ENCODE results near the gene ELP2. TPM values are rescaled to one million over a fixed set of nuclear protein-coding genes. Genes with fewer than 3 reads are reported as not detected.

ELP2 gene
- total RNA-seq, 1 experiment from 2014 or later = 137 TPM

DNA sequence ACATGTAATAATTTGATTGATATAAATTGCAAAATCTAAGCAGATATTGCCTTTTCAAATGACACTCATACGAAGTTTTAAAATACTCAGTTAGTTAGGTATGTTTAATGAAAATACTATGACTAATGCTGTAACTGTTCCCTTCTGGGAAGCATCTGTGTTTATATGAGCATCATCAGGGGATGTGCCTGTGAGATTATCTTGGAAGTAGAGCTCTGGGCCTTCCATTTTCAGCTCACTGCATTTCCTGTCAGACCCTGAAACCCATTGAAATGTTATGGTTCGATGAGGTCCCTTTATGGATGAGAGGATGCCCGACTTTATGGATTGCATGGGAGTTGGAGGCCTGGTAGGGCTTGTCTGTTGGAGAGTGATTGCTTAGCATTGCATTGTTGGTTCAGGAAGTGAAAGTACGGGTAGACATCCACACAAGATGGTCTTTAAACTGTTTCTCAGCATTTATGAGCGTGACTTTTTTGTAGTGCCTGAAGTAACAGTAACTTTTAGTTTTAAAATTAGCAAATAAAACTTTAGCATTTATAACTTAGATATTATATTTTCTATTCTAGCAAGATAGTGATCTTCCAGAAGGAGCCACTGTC, 28.7 kb downstream of the ELP2 start:
- no peak overlapping the region for H3K4ac ChIP-seq (ENCODE audit: low read depth, low read length)
- no CpG with 5 or more reads among the region's 5 CpGs for WGBS (ENCODE audit: extremely low coverage, insufficient read length, low lambda C conversion rate)
- no peaks in the 10 kb centered on the region for H3K23me2 ChIP-seq (ENCODE audit: insufficient read length, low read depth, low read length, poor library complexity, severe bottlenecking)
- no peak overlapping the region for H3K18ac ChIP-seq (ENCODE audit: insufficient read length, low read depth, low read length)
- Mint-ChIP-seq H3K4me1 (no peaks in the 10 kb centered on the region), H3K36me3 (ENCODE audit: insufficient read depth in 1 of 3, low read depth in 3 of 3) (peaks cover 34 to 85% (median 85%) of the 10 kb centered on the region in 3 experiments; a peak in 6 of 7 replicates), H3K27me3 (ENCODE audit: low read depth) (no peaks in the 10 kb centered on the region), H3K4me3 (no peak overlapping the region), H3K9me3 (no peaks in the 10 kb centered on the region), H3K27ac (no peak overlapping the region)
- H4K91ac ChIP-seq (ENCODE audit: insufficient read length, low read depth, low read length) = no peak overlapping the region
- H4K8ac ChIP-seq (replicated peaks; ENCODE audit: insufficient read length, low read depth, low read length) = no peak overlapping the region
- H3K4me1 ChIP-seq (ENCODE audit: insufficient read depth, low read length) = no peaks in the 10 kb centered on the region
- H3K14ac ChIP-seq (ENCODE audit: insufficient read depth, low read length) = no peak overlapping the region
- no peak overlapping the region for H3K56ac ChIP-seq (ENCODE audit: insufficient read length, low read depth, low read length)
- no peak overlapping the region for H2BK12ac ChIP-seq (ENCODE audit: insufficient read length, low read depth, low read length)
- H2BK15ac ChIP-seq (ENCODE audit: low read depth, low read length) = no peak overlapping the region
- H3K9me3 ChIP-seq (ENCODE audit: control insufficient read depth, low read depth, low read length) = no peaks in the 10 kb centered on the region
- DNase-seq = no peak
- no peak overlapping the region for H2BK20ac ChIP-seq (ENCODE audit: low read depth, low read length, poor library complexity, severe bottlenecking)
- no peak overlapping the region for H3K27ac ChIP-seq (ENCODE audit: insufficient read length, low read depth, low read length)
- H2AK5ac ChIP-seq (ENCODE audit: insufficient read length, low read length) = no peak overlapping the region
- no peaks in the 10 kb centered on the region for H3K79me2 ChIP-seq (ENCODE audit: insufficient read depth, low read length)
- H3K79me1 ChIP-seq (ENCODE audit: insufficient read depth, low read depth, low read length, poor library complexity, severe bottlenecking) = no peaks in the 10 kb centered on the region
- H3K4me2 ChIP-seq (ENCODE audit: insufficient read depth, insufficient read length, low read length) = no peak overlapping the region
- H2BK5ac ChIP-seq (ENCODE audit: insufficient read length, low read length) = no peak overlapping the region
- no peak overlapping the region for H2AFZ ChIP-seq (ENCODE audit: low read length)
- no peak overlapping the region for H2BK120ac ChIP-seq (ENCODE audit: low read depth, low read length, poor library complexity, severe bottlenecking)
- H4K20me1 ChIP-seq (ENCODE audit: control insufficient read depth, insufficient read depth, insufficient read length) = no peaks in the 10 kb centered on the region
- H4K5ac ChIP-seq (ENCODE audit: insufficient read length, low read depth, low read length) = no peak overlapping the region
- no peak overlapping the region for H3T11ph ChIP-seq (ENCODE audit: low read length)
- TF ChIP-seq, protein P1, sequence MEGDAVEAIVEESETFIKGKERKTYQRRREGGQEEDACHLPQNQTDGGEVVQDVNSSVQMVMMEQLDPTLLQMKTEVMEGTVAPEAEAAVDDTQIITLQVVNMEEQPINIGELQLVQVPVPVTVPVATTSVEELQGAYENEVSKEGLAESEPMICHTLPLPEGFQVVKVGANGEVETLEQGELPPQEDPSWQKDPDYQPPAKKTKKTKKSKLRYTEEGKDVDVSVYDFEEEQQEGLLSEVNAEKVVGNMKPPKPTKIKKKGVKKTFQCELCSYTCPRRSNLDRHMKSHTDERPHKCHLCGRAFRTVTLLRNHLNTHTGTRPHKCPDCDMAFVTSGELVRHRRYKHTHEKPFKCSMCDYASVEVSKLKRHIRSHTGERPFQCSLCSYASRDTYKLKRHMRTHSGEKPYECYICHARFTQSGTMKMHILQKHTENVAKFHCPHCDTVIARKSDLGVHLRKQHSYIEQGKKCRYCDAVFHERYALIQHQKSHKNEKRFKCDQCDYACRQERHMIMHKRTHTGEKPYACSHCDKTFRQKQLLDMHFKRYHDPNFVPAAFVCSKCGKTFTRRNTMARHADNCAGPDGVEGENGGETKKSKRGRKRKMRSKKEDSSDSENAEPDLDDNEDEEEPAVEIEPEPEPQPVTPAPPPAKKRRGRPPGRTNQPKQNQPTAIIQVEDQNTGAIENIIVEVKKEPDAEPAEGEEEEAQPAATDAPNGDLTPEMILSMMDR (conservative IDR thresholded peaks at IDR 0.05) = no peak
- H3K27me3 ChIP-seq (ENCODE audit: insufficient read depth, low read length) = no peaks in the 10 kb centered on the region
- H3K23ac ChIP-seq (ENCODE audit: insufficient read length, low read depth, low read length) = no peak overlapping the region
- no peak overlapping the region for H3K9ac ChIP-seq (ENCODE audit: extremely low read depth, insufficient read length, low read length)
